Measurements from ENCODE around the gene GRIK1.
"Not testable (repeated sequence)": the region's sequence is repeated elsewhere in the genome, so short reads cannot be mapped to it uniquely, and the experiment has no call there.

GRIK1 gene

DNA sequence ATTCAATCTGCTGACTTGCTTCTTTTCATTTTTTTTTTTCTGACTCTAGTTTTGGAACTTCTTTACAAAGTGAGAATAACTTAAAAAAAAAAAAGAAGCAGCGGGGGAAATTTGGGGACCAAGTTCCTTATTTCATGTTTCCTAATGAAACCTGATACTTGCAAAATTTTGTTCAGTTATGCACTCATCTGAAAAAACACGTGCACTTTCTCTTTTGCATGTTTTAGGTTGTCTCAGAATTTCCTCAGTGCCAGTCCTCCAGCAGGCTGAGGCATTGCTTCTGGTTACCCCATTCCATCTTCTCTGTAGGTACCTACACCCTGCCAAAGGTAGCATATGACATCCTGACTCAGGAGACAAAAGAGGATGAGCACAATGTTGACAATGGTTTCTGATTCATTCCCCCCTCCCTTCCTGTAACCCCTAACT is 299.7 kb downstream of the GRIK1 start:
- no peak for DNase-seq

DNA sequence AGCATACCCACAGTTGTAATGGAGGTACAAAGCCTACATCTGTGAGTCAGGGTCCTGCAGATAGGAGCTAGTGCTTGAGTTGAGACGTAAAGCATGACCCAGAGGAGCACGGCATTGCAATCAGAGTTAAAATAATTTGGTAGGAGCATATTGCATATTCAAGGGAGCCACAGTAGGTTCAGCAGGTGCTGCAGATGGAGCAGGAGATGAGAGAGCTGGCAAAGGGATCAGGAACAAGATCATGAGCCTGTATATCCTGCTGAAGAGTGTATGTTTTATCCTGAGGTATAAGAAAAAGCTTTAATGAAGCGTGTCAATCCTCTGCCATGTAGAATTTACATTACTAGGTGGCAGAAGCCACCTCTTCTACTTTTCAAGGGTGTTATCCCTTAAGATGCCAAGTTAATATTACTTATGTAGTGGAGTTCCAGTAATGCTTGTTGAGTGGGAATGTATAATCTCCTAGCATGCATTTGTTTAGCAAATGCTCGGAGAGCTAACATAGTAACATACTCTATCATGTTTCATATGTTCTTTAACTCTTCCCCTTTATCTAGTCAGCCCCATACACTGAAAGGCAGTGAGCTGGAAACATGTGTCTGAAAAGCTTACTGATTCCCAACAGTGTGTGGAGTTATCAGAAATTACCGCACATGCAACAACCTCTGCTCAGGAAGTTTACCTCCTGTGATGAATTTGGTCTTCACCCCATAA is 300.3 kb downstream of the GRIK1 start:
- DNase-seq: no peak

DNA sequence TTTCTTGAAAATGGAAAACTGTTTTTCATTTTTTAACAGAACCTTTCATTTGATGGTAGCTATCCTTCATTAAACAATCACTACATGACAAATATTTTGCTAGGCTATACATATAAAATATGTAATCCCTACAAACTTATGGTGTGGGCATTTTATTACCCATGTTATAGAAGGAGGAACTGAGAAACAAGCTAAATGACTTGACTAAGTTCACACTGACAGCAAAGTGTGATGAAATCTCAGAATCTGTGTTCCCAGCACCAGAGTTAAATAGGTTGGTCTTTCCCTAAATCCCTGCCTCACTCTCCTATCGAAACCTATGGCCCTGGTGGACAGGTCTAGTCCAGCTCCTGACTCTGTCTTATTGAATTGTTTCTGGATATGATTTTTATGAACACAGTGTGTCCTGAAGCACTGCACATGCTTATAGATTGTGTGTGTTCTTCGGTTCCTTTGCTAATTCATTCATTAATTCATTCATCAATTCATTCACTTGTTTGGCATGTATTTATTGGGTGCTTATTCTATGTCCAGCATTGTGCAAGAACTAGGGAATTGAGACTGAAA is 301.0 kb downstream of the GRIK1 start:
- DNase-seq: no peak

DNA sequence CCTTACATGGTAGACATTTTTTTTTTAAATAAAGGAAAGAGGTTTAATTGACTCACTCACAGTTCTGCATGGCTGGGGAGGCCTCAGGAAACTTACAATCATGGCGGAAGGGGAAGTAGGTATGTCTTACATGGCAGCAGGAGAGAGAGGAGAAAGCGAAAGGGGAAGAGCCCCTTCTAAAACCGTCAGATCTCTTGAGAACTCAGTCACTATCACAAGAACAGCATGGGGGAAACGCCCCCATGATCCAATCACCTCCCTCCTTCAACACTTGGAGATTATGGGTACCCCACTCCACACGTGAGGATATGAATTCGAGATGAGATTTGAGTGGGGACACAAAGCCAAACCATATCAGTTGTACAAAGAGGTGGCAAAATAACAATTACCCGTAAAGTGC is 301.7 kb downstream of the GRIK1 start:
- no peak for DNase-seq

DNA sequence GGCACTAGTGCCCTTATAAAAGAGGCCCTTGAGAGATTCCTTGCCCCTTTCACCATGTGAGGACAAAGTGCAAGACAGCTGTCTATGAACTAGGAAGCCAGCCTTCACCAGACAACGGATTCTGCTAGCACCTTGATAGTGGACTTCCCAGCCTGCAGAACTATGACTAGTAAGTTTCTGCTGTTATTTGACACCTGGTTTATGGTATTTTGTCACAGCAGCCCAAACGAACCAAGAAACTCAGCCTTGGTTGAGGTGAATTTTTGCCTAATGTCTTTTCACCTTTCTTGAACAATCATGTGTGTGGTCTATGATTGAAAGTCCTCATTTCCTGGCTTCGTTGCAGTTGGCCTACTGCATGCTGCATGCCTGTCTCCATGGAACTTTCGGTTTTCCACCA is 302.2 kb downstream of the GRIK1 start:
- DNase-seq: no peak

DNA sequence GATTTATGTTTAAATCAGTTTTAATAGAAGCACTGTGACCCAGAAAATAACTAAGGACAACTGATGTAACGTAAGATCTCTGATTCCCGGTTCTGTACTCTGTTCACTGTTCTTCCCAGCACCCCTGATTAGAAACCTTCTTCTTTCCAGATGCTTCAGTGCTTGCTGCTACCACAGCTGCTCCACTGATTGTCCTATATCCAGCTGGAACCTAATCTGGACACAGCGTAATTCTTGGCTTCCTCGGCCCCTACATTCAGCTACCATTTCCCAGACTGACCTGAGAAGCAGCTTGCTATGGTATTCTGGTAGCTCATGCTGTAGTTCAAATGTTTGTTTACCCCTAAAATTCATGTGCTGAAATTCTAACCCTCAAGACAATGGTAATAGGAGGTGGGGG is 302.7 kb downstream of the GRIK1 start:
- DNase-seq: no peak

DNA sequence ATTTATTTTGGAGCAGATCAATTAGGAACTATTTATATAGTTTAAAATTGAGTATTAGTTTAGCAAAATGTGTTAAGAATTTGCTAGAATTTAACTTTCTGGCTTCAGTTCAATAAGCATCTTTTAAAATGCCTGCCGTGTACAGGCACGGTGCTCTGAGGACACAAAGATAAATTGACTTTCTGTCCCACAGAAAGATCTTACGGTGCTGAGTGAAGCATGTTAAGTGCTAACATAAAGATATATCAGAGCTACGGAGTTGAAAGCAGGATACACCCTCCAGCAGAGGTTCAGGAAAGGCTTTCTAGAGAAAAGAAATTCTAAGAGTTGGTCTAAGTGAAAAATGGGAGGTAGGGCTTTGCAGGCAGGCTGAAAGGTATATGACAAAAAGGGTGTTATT is 305.4 kb downstream of the GRIK1 start:
- DNase-seq: no peak

DNA sequence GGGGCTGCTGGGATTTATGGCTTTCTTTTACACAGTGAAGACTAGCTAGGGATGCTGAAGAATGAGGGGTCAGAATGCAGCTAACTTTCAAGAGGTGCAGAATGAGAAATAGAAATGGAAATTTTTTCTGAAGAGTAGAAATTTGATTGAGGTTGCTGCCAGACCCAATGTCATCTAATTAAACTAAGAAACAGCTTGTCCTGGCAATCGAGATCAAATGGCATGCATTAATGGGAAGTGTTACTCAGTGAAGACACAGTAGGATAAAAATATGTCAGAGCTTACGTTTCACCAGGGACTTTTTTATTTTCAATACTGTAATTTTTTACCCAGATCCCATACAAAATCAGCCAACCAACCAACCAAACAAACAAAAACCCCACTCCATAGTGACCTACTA is 306.0 kb downstream of the GRIK1 start:
- DNase-seq: no peak

DNA sequence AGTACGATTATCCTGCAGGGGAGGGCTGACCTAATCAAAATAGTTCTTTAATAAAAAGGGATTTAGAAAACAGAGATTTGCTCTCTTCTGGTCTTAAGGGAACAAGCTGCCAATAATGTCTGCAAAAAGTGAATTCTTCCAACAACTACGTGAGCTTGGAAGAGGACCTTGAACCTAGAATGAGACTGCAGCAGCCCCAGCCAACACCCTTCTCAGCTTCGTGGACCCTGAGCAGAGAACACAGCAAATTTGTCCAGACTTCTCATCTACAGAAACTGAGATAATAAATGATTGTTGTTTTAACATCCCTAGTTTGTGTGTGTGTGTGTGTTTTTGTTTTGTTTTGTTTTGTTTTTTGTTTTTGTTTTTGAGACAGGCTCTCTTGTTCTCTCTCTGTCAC is 309.4 kb downstream of the GRIK1 start:
- no peak for DNase-seq

DNA sequence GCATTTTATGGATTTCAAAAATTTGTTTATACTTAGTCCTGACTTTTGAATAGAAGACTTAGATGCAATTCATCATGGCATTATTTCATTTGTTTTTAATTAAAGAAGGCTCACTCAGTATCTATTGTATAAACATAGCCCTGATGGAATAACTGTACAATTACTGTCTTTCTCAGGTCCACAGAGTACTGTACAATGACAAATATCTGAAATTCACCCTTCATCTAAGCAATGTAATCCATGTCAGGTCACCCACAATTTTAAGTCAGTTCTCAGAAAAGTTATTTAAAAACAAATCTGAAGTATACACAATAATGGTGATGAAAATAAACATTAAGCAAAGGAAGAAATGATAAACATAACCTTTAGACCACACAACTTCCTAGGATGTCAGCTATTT is 311.9 kb downstream of the GRIK1 start:
- no peak for DNase-seq

DNA sequence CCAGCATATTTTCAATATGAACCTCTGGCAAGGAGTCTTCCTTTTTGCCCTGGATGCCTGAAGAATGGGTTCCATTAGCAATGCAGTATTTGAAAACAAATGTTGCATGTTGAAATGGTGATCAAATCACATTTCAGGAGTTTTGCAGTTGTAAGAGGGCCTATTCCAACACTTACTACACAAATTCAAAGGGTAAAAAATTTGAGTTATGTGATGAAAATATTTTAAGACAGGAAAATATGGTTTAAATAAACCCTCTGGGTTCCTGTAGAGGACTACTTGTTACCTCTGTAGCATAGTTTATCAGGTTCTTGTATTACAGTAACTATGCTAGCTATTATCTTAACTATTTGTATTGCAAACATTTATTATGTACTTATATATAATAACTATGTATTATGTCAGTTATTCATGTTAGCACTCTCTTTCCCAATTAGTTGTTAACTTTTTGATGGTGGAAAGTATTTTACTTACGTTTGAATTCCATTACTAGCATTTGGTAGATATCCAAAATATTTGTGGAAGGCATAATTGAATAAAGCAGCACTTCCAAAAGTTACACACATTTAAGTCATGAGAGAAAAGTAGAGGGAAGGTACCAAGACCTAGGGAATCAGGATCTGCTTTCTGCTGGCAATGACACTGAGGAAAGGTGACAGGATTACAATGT is 312.9 kb downstream of the GRIK1 start:
- no peak for DNase-seq

DNA sequence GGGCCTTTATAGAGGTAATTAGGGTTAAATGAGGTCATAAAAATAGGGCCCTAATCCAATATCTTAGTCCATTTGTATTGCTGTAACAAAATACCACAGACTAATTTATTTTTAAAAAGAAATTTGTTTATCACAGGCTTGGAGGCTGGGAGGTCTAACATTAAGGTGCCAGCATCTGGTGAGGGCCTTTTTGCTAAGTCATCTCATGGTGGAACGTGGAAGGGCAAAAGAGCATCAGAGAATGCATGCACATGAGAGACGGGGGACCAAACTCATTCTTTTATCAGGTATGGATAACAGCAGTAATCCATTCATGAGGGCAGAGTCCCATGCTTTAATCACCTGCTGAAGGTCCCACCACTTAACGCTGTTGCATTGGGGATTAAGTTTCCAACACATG is 313.8 kb downstream of the GRIK1 start:
- DNase-seq: no peak

DNA sequence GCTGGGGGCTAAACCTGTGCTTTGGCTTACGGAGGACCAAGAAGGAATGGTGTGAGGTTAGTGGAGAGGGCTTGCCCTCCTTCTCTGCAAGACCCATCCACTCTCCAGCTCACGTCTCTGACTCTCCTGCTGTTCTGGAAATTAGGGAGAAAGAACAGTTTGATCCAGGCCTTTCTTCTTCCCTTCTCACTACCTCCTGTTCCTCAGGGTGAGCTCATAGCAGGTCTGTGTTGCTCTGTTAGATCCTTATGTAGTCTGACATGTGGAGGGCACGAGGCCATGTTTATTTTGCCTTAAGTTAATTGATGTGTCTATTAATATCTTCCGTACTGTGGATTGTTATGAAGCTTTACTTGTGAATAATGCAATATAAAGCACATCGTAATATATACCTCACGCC is 315.0 kb downstream of the GRIK1 start:
- no peak for DNase-seq

DNA sequence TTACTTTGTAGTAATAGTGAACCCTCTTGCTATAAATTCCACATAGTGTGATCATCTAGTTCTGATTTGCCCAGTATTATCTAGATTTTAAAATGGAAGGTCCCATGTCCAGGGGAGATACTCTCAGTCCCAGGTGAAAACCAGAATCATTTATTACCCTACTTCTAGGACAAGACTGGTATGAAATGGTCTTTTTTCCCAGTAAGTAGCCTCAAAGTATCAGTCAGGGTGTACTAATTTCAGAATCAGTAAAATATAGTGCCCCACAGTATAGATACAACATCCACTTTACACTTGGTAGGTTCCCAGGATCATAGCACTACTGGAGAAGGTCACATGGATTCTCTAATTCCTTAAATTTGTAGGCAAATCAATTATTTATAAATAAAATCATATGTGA is 318.3 kb downstream of the GRIK1 start:
- DNase-seq: no peak

DNA sequence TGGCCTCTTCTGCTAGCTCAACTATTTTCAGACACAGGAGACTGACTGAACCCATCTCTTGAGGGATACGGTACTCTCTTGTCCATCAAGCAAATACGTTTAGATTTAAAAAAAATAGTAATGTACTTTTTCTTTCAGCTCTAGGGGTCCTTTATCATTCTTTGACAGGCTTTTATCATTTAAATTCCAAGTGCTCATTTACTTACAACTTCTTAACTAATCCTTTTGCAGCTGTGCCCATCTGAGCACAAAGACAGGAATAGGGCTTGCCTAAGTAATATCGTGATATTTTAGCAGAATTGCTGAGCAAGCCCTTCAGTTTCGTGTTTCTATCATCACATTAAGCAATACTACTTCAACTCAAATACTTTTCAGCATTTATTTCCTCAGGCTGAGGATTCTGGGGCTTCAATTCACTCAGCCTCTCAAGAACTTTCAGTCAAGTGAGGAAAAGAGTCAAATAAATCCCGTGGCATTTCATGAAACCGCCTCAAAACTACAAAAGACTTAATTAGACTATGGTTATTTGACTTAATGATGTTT is 323.5 kb downstream of the GRIK1 start:
- DNase-seq: no peak

DNA sequence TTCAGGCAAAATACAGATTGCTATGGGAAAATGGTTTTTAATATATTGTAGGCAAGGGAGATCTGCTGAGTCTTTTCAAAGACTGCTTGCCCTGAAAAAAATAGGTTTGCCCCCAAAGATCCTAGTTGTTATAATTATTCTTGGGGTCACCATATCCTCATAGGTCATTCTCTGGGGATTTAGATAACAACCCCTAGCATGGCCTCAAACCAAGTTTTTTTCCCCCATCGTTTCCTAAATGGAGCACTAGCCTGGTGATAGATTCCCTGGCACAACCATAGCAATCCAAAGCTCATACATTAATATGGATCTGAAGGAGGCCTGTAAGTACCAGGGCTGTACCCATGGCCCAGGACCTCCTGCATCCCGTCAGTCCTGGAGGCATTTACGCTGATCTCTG is 325.9 kb downstream of the GRIK1 start:
- DNase-seq: no peak

DNA sequence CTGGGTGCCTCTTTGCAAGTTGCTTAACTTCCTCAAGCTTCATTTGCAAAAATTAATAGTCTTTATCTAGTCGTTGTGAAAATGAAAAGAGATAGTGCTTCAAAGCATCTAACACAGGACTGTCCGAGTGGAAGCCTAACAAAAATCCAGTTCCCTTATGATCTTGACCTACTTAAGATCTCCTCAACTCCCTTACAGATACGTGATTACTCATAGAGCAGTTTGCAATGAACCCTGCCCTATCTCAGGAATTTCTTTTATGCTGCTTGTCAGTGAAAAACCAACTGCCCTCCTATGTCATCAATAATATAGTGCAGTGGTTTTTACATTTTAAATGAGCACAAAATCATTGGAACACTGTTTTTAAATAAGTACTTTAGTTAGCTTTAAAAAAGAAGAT is 326.8 kb downstream of the GRIK1 start:
- no peak for DNase-seq

DNA sequence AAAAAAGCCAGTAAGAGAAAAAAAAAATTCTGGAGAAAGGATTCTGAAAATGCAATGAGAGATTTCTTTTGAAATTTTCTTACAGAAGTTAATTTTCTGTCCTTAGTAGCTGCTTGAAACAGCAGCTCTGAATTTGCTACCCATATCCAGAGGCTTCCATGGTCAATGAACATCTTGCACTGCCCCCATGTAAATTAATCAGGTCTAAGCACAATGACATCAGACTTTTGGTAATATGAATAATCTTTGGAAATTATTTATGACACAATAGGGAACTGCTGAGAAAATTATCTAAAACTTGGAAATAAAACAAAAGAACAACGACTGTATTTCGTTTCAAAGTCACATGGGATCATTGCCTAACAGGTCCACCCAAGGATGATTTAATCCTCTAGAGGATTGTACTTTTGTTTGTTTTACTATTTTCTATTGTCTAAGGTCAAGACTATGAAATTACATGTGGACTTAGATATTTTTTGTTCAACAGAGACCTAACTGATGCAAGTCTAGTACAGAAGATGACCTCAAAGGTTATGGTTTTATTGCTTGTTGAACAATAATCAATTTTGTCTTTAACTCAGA is 328.9 kb downstream of the GRIK1 start:
- no peak for DNase-seq

DNA sequence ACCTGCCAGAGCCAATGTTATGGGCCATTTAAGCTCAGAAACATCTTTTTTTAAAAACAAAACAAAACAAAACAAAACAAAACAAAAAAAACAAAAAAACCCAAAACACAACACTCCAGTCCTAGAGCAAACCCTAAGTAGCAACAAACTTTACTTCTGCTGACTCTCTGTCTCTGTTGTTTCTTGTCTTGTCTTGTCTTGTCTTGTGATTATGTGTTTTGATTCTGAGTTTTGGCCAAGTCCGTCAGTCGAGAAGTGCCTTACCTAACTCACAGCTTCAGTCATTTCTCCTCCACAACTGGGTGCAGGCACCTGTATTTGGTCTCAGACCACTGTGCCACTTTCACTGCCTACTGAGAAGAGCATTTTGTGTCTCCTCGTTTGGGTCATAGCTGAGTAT is 333.2 kb downstream of the GRIK1 start:
- no peak for DNase-seq

DNA sequence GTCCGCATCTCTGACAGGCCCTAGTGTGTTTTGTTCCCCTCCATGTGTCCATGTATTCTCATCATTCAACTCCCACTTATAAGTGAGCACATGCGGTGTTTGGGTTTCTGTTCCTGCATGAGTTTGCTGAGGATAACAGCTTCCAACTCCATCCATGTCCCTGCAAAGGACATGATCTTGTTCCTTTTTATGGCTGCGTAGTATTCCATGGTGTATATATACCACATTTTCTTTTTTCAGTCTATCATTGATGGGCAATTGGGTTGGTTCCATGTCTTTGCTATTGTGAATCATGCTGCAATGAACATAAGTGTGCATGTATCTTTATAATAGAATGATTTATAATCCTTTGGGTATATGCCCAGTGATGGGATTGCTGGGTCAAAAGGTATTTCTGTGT is 334.6 kb downstream of the GRIK1 start:
- not testable (repeated sequence) for DNase-seq

DNA sequence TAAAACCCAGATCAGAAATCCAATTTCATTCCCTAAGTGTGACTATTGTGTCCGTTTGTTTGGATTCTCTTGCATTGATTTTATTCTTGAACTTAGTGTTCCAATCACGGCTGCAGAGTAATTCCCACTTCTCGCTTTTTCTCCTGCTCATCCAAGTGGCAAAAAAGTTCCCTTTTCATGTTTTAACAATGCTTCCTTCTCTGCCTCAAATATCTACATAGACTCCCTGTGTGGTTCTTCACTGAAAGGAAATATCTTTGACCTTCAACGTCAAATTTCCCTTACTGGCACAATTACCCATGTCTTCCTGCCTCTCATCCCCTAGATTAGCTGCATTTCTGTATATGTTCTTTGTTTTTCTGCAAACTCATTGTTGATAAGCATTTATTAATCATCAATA is 335.7 kb downstream of the GRIK1 start:
- no peak for DNase-seq

DNA sequence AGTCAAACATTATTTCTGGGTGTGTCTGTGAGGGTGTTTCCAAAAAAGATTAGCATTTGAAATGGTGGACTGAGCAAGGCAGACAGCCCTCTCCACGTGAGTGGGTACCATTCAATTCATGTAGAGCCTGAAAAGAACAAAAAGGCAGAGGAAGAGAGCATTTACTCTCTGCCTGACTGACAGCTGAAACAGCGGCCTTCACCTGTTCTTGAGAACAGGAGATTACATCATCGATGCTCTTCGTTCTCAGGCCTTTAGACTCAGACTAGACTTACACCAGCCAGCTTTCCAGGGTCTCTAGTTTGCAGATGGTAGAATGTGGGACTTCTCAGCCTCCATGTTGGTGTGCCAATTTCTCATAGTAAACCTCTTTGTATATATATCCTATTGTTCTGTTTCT is 338.7 kb downstream of the GRIK1 start:
- DNase-seq: no peak

DNA sequence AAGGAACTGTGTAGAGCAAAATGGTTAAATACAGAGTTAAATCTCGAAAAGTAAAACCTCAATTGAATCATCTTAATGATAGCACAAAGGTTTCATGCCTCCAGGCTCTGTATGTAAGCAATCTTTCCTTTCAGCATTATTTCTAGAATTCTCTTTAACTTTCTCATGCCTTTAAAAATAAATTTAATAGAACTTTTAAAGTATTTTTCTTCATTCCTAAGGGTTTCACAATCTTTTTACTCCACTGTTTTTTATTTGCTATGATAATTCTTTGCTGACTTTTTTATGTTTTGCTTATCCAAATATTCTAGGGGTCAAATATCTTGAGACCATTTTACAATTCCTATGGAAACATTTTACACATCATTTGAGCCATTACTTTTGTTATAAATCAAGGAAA is 353.1 kb downstream of the GRIK1 start:
- no peak for DNase-seq

DNA sequence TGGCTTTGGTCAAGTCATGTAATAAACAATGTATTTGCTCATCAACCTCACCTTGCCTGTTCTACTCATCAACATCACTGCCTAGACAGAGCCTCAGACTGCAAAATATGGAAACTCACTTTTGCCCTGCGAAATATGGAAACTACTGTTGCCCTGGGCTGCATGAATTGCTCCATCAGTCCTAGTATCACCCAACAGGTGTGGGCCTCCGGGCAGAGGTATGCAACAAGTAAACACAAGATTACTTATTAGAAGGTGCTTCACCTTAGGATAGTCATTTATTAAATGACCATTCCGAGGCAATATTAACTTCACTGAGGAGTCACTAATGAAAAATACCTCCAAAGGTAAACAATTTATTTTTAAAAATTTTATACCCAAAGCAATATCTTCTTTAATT is 354.3 kb downstream of the GRIK1 start:
- DNase-seq: no peak
